HG03571 (cell line): Measurements from ENCODE around the gene HSPA12B.

Experiments used
- ATAC-seq: cut with Tn5 transposase; IDR thresholded peaks from one replicate; pipeline ENCODE4 v1.9.1; 2021; ENCODE audit not compliant: unreplicated experiment

Gene HSPA12B

GRCh38 chr20:3800878-3801260 is 68.4 kb downstream of the HSPA12B start:
- ATAC-seq: no peak

GRCh38 chr20:3801299-3801698 is 68.8 kb downstream of the HSPA12B start:
- no peak for ATAC-seq

- ATAC-seq: no peak
These were observed 69.4 kb downstream of the HSPA12B start for GRCh38 chr20:3801846-3802245.
